Liver (tissue), 9 donors: ENCODE data around the gene MTERF4. TPM values are rescaled to one million over a fixed set of nuclear protein-coding genes. Genes with fewer than 3 reads are reported as not detected.

Experiments used
- DNase-seq: peaks from one replicate; pipeline ENCODE4 v3.0.0-alpha.2; 2017; ENCODE audit warnings: low spot score
- H3K27ac ChIP-seq, 2 donors: one replicate each; pipeline ENCODE4 v1.7.0; 2013; ENCODE audit warnings: inconsistent platforms in 2 of 2, low read length in 2 of 2, control low read depth in 1 of 2, low read depth in 1 of 2, mild to moderate bottlenecking in 1 of 2
- H3K27me3 ChIP-seq, 4 donors: one replicate each; pipeline versions ENCODE4 v1.6.1 to v1.7.0; 2013; ENCODE audit warnings: low read length in 3 of 4, inconsistent platforms in 1 of 4, mild to moderate bottlenecking in 1 of 4, moderate library complexity in 1 of 4; ENCODE audit not compliant: control insufficient read depth in 4 of 4, insufficient read depth in 4 of 4
- H3K36me3 ChIP-seq, 4 donors: one replicate each; pipeline versions ENCODE4 v1.6.1 to v1.7.0; 2013; ENCODE audit warnings: low read length in 3 of 4, mild to moderate bottlenecking in 3 of 4, low read depth in 1 of 4, moderate library complexity in 1 of 4; ENCODE audit not compliant: control insufficient read depth in 4 of 4, insufficient read depth in 3 of 4
- H3K4me1 ChIP-seq, 4 donors: one replicate each; pipeline versions ENCODE4 v1.6.1 to v1.7.0; 2013; ENCODE audit warnings: low read length in 3 of 4, mild to moderate bottlenecking in 3 of 4, moderate library complexity in 1 of 4; ENCODE audit not compliant: control insufficient read depth in 4 of 4, insufficient read depth in 4 of 4
- H3K4me3 ChIP-seq, 3 donors: one replicate each; pipeline versions ENCODE4 v1.6.1 to v1.7.0; 2013; ENCODE audit warnings: low read length in 3 of 3, control low read depth in 1 of 3, low read depth in 1 of 3, mild to moderate bottlenecking in 1 of 3
- H3K9ac ChIP-seq, 2 donors: one replicate each; pipeline ENCODE4 v1.7.0; 2013; ENCODE audit warnings: low read length in 2 of 2, mild to moderate bottlenecking in 2 of 2, moderate library complexity in 2 of 2, control low read depth in 1 of 2, low read depth in 1 of 2
- H3K9me3 ChIP-seq, 4 donors: one replicate each; pipeline versions ENCODE4 v1.6.1 to v1.7.0; 2013; ENCODE audit warnings: low read length in 3 of 4; ENCODE audit not compliant: control insufficient read depth in 4 of 4
- ATF3 ChIP-seq: IDR thresholded peaks from 2 replicates; pipeline ENCODE4 v1.6.1; 2016; ENCODE audit warnings: antibody characterized with exemption
- CTCF ChIP-seq: fragments of 150-350 bp; IDR thresholded peaks from 2 replicates; pipeline ENCODE4 v1.5.1; 2017; ENCODE audit warnings: improper control_type of control experiment, low read depth, low read length; ENCODE audit not compliant: missing input control
- EGR1 ChIP-seq, 2 donors: IDR thresholded peaks; 2 replicates each; pipeline ENCODE4 v1.6.1; 2016 to 2018; ENCODE audit warnings: antibody characterized with exemption in 2 of 2, low read depth in 2 of 2
- FOXA1 ChIP-seq: IDR thresholded peaks from 2 replicates; pipeline ENCODE4 v1.6.1; 2016; ENCODE audit warnings: antibody characterized with exemption
- FOXA2 ChIP-seq: IDR thresholded peaks from 2 replicates; pipeline ENCODE4 v1.6.1; 2016; ENCODE audit warnings: antibody characterized with exemption
- GABPA ChIP-seq, 2 donors: IDR thresholded peaks in 1 of 2; conservative IDR thresholded peaks in 1 of 2; 2 replicates each; pipeline ENCODE4 v1.6.1; 2016; ENCODE audit warnings: antibody characterized with exemption in 2 of 2, mild to moderate bottlenecking in 1 of 2, moderate library complexity in 1 of 2
- HNF4A ChIP-seq, 2 donors: conservative IDR thresholded peaks; 2 replicates each; pipeline ENCODE4 v1.6.1; 2016; ENCODE audit warnings: antibody characterized with exemption in 2 of 2, mild to moderate bottlenecking in 2 of 2
- HNF4G ChIP-seq: IDR thresholded peaks from 2 replicates; pipeline ENCODE4 v1.6.1; 2016; ENCODE audit warnings: antibody characterized with exemption
- JUND ChIP-seq, 2 donors: IDR thresholded peaks; 2 replicates each; pipeline ENCODE4 v1.6.1; 2016; ENCODE audit warnings: antibody characterized with exemption in 2 of 2
- MAX ChIP-seq: IDR thresholded peaks from 2 replicates; pipeline ENCODE4 v1.6.1; 2016; ENCODE audit warnings: antibody characterized with exemption
- NR2F2 ChIP-seq: IDR thresholded peaks from 2 replicates; pipeline ENCODE4 v1.6.1; 2016; ENCODE audit warnings: antibody characterized with exemption
- RAD21 ChIP-seq, 2 donors: IDR thresholded peaks; 2 replicates each; pipeline ENCODE4 v1.6.1; 2016; ENCODE audit warnings: antibody characterized with exemption in 2 of 2, mild to moderate bottlenecking in 2 of 2
- REST ChIP-seq: IDR thresholded peaks from 2 replicates; pipeline ENCODE4 v1.6.1; 2016; ENCODE audit warnings: antibody characterized with exemption, mild to moderate bottlenecking
- RXRA ChIP-seq, 2 donors: IDR thresholded peaks; 2 replicates each; pipeline ENCODE4 v1.6.1; 2017 to 2018; ENCODE audit warnings: antibody characterized with exemption in 2 of 2, mild to moderate bottlenecking in 1 of 2
- SP1 ChIP-seq: IDR thresholded peaks from 2 replicates; pipeline ENCODE4 v1.6.1; 2018; ENCODE audit warnings: antibody characterized with exemption, mild to moderate bottlenecking
- TAF1 ChIP-seq: conservative IDR thresholded peaks from 2 replicates; pipeline ENCODE4 v1.6.1; 2016; ENCODE audit warnings: antibody characterized with exemption, mild to moderate bottlenecking
- YY1 ChIP-seq: IDR thresholded peaks from 2 replicates; pipeline ENCODE4 v1.6.1; 2016; ENCODE audit warnings: antibody characterized with exemption, mild to moderate bottlenecking
- ZBTB33 ChIP-seq: IDR thresholded peaks from 2 replicates; pipeline ENCODE4 v1.6.1; 2016; ENCODE audit warnings: antibody characterized with exemption
- WGBS: extraction: QIAGEN DNeasy Blood & Tissue Kit; methylation state at CpG from one replicate; pipeline ENCODE4 v1.1.7; 2013; 5-methylcytosine and 5-hydroxymethylcytosine counted together
- polyA plus RNA-seq, 2 donors: library from polyadenylated mRNA; stranded (reverse) in 1 of 2; unstranded in 1 of 2; fragments of 200-250 nt in 1 of 2; fragments of >200 nt in 1 of 2; fragmentation: Nextera tagmentation in 1 of 2; extraction: Ambion mirVana in 1 of 2; gene quantifications; one replicate each; pipeline versions ENCODE4 v1.2.1 to v1.2.3, GENCODE V29; 2013 to 2015
- total RNA-seq, 2 donors: library from RNA; depleted of rRNA; stranded (reverse); fragments of >200 nt; gene quantifications; one replicate each; pipeline ENCODE4 v1.2.3, GENCODE V29; 2014
- donor health status: healthy.
- donor health status: healthy.
- donor health status: healthy.
- donor health status: healthy.
- donor health status: healthy.

The MTERF4 gene
- total and polyA plus RNA-seq, 4 donors: 13.3 to 36.7 (median 20.3) TPM

- Histone ChIP-seq H3K27me3 (no peaks in the 10 kb centered on the region), H3K4me1 (no peaks in the 10 kb centered on the region), H3K9me3 (no peaks in the 10 kb centered on the region), H3K9ac (no peak overlapping the region), H3K36me3 (peaks cover 2 to 58% (median 23%) of the 10 kb centered on the region in 4 donors), H3K4me3 (no peak overlapping the region), H3K27ac (no peak overlapping the region)
- 95% methylated on average over 30 of the region's 30 CpGs for WGBS
- TF ChIP-seq FOXA2: no peak
- TF ChIP-seq GABPA (IDR thresholded peaks at IDR 0.05 in 1 of 2, conservative IDR thresholded peaks at IDR 0.05 in 1 of 2): no peak
- TF ChIP-seq FOXA1: no peak
- TF ChIP-seq JUND (IDR thresholded peaks at IDR 0.05): no peak
- no peak for TF ChIP-seq RXRA (IDR thresholded peaks at IDR 0.05)
- TF ChIP-seq HNF4G: no peak
- TF ChIP-seq YY1: no peak
- no peak for TF ChIP-seq RAD21 (IDR thresholded peaks at IDR 0.05)
- no peak for TF ChIP-seq MAX
- TF ChIP-seq SP1: no peak
- no peak for TF ChIP-seq EGR1 (IDR thresholded peaks at IDR 0.05; ENCODE audit: low read depth in 2 of 2)
- TF ChIP-seq HNF4A (conservative IDR thresholded peaks at IDR 0.05): no peak
- TF ChIP-seq ZBTB33: no peak
- no peak for TF ChIP-seq ATF3
- no peak for TF ChIP-seq TAF1
- no peak for TF ChIP-seq CTCF
- no peak for TF ChIP-seq NR2F2
- no peak for TF ChIP-seq REST
- no peak for DNase-seq
Observed at GRCh38 chr2:241048149-241048948, 53.7 kb downstream of the MTERF4 start.
